HG03378 (cell line): Measurements from ENCODE around the gene ZNF24.

Source experiments
- ATAC-seq: cut with Tn5 transposase; IDR thresholded peaks from one replicate; pipeline ENCODE4 v1.9.1; 2021; ENCODE audit warnings: mild to moderate bottlenecking, moderate library complexity; ENCODE audit not compliant: unreplicated experiment

The ZNF24 gene

GRCh38 chr18:35303610-35304009, 40.6 kb downstream of the ZNF24 start:
- ATAC-seq, result no peak

- ATAC-seq, result no peak
These were observed 48.2 kb downstream of the ZNF24 start for GRCh38 chr18:35296060-35296459.

GRCh38 chr18:35291166-35291565, 53.1 kb downstream of the ZNF24 start:
- no peak for ATAC-seq

GRCh38 chr18:35290094-35290735, 54.0 kb downstream of the ZNF24 start, which contains the start of gene ZSCAN30:
Gene ZSCAN30, minus strand, starts transcription at chr18:35290229. Its CDS starts 25,877 bp downstream, at chr18:35264352.
- peak; percentile 85 for ATAC-seq

- ATAC-seq, result peak; percentile 29
These were observed 54.5 kb downstream of the ZNF24 start for GRCh38 chr18:35289727-35290093.

- peak; percentile 5 for ATAC-seq
These were observed 54.9 kb downstream of the ZNF24 start for GRCh38 chr18:35289293-35289692.

GRCh38 chr18:35284841-35285240, 59.4 kb downstream of the ZNF24 start:
- ATAC-seq, result no peak

GRCh38 chr18:35283923-35284794, 60.1 kb downstream of the ZNF24 start:
- no peak for ATAC-seq

- ATAC-seq, result no peak
These were observed 61.9 kb downstream of the ZNF24 start for GRCh38 chr18:35282353-35282752.
